Liver (tissue), 9 donors: ENCODE data around the gene PTPRN2. TPM values are rescaled to one million over a fixed set of nuclear protein-coding genes. Genes with fewer than 3 reads are reported as not detected.
"Not testable (repeated sequence)": the region's sequence is repeated elsewhere in the genome, so short reads cannot be mapped to it uniquely, and the experiment has no call there.

ENCODE experiments used
- DNase-seq: peaks from one replicate; pipeline ENCODE4 v3.0.0-alpha.2; 2017; ENCODE audit warnings: low spot score
- H3K27ac ChIP-seq, 2 donors: one replicate each; pipeline ENCODE4 v1.7.0; 2013; ENCODE audit warnings: inconsistent platforms in 2 of 2, low read length in 2 of 2, control low read depth in 1 of 2, low read depth in 1 of 2, mild to moderate bottlenecking in 1 of 2
- H3K27me3 ChIP-seq, 4 donors: one replicate each; pipeline versions ENCODE4 v1.6.1 to v1.7.0; 2013; ENCODE audit warnings: low read length in 3 of 4, inconsistent platforms in 1 of 4, mild to moderate bottlenecking in 1 of 4, moderate library complexity in 1 of 4; ENCODE audit not compliant: control insufficient read depth in 4 of 4, insufficient read depth in 4 of 4
- H3K36me3 ChIP-seq, 4 donors: one replicate each; pipeline versions ENCODE4 v1.6.1 to v1.7.0; 2013; ENCODE audit warnings: low read length in 3 of 4, mild to moderate bottlenecking in 3 of 4, low read depth in 1 of 4, moderate library complexity in 1 of 4; ENCODE audit not compliant: control insufficient read depth in 4 of 4, insufficient read depth in 3 of 4
- H3K4me1 ChIP-seq, 4 donors: one replicate each; pipeline versions ENCODE4 v1.6.1 to v1.7.0; 2013; ENCODE audit warnings: low read length in 3 of 4, mild to moderate bottlenecking in 3 of 4, moderate library complexity in 1 of 4; ENCODE audit not compliant: control insufficient read depth in 4 of 4, insufficient read depth in 4 of 4
- H3K4me3 ChIP-seq, 3 donors: one replicate each; pipeline versions ENCODE4 v1.6.1 to v1.7.0; 2013; ENCODE audit warnings: low read length in 3 of 3, control low read depth in 1 of 3, low read depth in 1 of 3, mild to moderate bottlenecking in 1 of 3
- H3K9ac ChIP-seq, 2 donors: one replicate each; pipeline ENCODE4 v1.7.0; 2013; ENCODE audit warnings: low read length in 2 of 2, mild to moderate bottlenecking in 2 of 2, moderate library complexity in 2 of 2, control low read depth in 1 of 2, low read depth in 1 of 2
- H3K9me3 ChIP-seq, 4 donors: one replicate each; pipeline versions ENCODE4 v1.6.1 to v1.7.0; 2013; ENCODE audit warnings: low read length in 3 of 4; ENCODE audit not compliant: control insufficient read depth in 4 of 4
- EGR1 ChIP-seq, 2 donors: IDR thresholded peaks; 2 replicates each; pipeline ENCODE4 v1.6.1; 2016 to 2018; ENCODE audit warnings: antibody characterized with exemption in 2 of 2, low read depth in 2 of 2
- GABPA ChIP-seq, 2 donors: IDR thresholded peaks in 1 of 2; conservative IDR thresholded peaks in 1 of 2; 2 replicates each; pipeline ENCODE4 v1.6.1; 2016; ENCODE audit warnings: antibody characterized with exemption in 2 of 2, mild to moderate bottlenecking in 1 of 2, moderate library complexity in 1 of 2
- RXRA ChIP-seq, 2 donors: IDR thresholded peaks; 2 replicates each; pipeline ENCODE4 v1.6.1; 2017 to 2018; ENCODE audit warnings: antibody characterized with exemption in 2 of 2, mild to moderate bottlenecking in 1 of 2
- YY1 ChIP-seq: IDR thresholded peaks from 2 replicates; pipeline ENCODE4 v1.6.1; 2016; ENCODE audit warnings: antibody characterized with exemption, mild to moderate bottlenecking
- WGBS: extraction: QIAGEN DNeasy Blood & Tissue Kit; methylation state at CpG from one replicate; pipeline ENCODE4 v1.1.7; 2013; 5-methylcytosine and 5-hydroxymethylcytosine counted together
- polyA plus RNA-seq, 2 donors: library from polyadenylated mRNA; stranded (reverse) in 1 of 2; unstranded in 1 of 2; fragments of 200-250 nt in 1 of 2; fragments of >200 nt in 1 of 2; fragmentation: Nextera tagmentation in 1 of 2; extraction: Ambion mirVana in 1 of 2; gene quantifications; one replicate each; pipeline versions ENCODE4 v1.2.1 to v1.2.3, GENCODE V29; 2013 to 2015
- total RNA-seq, 2 donors: library from RNA; depleted of rRNA; stranded (reverse); fragments of >200 nt; gene quantifications; one replicate each; pipeline ENCODE4 v1.2.3, GENCODE V29; 2014
- TF ChIP-seq, protein P1 (sequence below): IDR thresholded peaks from 2 replicates; pipeline ENCODE4 v1.6.1; 2016; ENCODE audit warnings: antibody characterized with exemption
- TF ChIP-seq, protein P2 (sequence below): fragments of 150-350 bp; IDR thresholded peaks from 2 replicates; pipeline ENCODE4 v1.5.1; 2017; ENCODE audit warnings: improper control_type of control experiment, low read depth, low read length; ENCODE audit not compliant: missing input control
- TF ChIP-seq, protein P3 (sequence below): IDR thresholded peaks from 2 replicates; pipeline ENCODE4 v1.6.1; 2016; ENCODE audit warnings: antibody characterized with exemption
- TF ChIP-seq, protein P4 (sequence below): IDR thresholded peaks from 2 replicates; pipeline ENCODE4 v1.6.1; 2016; ENCODE audit warnings: antibody characterized with exemption
- donor health status: healthy.
- donor health status: healthy.
- donor health status: healthy.
- donor health status: healthy.
- donor health status: healthy.

Gene PTPRN2
- total and polyA plus RNA-seq, 4 donors = 0.75 to 1.9 (median 1.1) TPM

DNA sequence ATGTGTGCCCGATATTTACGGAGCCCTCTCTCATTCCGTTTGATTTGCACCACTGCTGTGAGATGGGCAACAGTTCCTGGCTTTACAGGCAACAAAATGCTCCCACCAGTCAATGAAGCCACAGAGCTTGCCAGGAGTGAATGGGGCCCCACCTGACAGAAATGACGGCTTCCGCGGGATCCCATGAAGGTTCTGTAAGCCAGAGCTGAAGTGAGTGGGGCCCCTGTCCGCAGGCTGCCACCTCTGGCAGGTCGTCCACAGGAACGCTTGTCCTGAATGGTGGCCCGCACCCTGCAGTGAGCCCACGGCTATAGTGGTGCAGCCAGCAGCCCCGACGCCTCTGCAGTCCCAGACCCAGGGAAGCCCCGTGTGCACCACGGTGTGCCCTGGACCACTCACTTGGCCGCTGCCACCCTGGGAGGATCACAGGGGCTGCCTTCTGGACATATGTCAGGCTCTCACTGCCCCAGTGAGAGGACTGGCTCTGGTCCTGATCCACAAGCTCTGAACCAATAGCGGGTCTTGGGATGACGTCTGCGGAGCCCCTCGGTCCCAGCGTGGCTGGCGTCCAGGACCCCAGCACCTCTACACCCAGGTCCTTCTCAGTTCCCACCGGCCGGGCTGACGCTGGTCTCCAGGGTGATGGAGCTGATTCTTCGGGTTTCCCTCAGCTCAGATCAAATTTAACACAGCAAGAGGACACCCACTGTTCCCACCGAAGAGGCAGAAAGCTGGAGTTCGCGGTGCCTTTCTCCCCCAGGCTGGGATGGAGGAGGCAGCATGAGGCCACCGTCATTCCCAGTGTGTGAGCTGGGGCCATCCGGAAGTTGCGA lies 738.9 kb downstream of the PTPRN2 start:
- Histone ChIP-seq H3K27me3 (no peaks in the 10 kb centered on the region), H3K4me1 (peaks cover 0 to 7% (median 1%) of the 10 kb centered on the region in 4 donors), H3K27ac (no peak overlapping the region), H3K36me3 (no peaks in the 10 kb centered on the region), H3K9ac (no peak overlapping the region), H3K4me3 (no peak overlapping the region), H3K9me3 (no peaks in the 10 kb centered on the region)
- TF ChIP-seq, protein P1, sequence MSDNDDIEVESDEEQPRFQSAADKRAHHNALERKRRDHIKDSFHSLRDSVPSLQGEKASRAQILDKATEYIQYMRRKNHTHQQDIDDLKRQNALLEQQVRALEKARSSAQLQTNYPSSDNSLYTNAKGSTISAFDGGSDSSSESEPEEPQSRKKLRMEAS = no peak
- TF ChIP-seq, protein P2, sequence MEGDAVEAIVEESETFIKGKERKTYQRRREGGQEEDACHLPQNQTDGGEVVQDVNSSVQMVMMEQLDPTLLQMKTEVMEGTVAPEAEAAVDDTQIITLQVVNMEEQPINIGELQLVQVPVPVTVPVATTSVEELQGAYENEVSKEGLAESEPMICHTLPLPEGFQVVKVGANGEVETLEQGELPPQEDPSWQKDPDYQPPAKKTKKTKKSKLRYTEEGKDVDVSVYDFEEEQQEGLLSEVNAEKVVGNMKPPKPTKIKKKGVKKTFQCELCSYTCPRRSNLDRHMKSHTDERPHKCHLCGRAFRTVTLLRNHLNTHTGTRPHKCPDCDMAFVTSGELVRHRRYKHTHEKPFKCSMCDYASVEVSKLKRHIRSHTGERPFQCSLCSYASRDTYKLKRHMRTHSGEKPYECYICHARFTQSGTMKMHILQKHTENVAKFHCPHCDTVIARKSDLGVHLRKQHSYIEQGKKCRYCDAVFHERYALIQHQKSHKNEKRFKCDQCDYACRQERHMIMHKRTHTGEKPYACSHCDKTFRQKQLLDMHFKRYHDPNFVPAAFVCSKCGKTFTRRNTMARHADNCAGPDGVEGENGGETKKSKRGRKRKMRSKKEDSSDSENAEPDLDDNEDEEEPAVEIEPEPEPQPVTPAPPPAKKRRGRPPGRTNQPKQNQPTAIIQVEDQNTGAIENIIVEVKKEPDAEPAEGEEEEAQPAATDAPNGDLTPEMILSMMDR = no peak
- TF ChIP-seq EGR1 (IDR thresholded peaks at IDR 0.05; ENCODE audit: low read depth in 2 of 2) (no peak), RXRA (IDR thresholded peaks at IDR 0.05) (no peak), YY1 (no peak), GABPA (IDR thresholded peaks at IDR 0.05 in 1 of 2, conservative IDR thresholded peaks at IDR 0.05 in 1 of 2) (no peak)
- TF ChIP-seq, protein P3, sequence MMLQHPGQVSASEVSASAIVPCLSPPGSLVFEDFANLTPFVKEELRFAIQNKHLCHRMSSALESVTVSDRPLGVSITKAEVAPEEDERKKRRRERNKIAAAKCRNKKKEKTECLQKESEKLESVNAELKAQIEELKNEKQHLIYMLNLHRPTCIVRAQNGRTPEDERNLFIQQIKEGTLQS = no peak
- TF ChIP-seq, protein P4, sequence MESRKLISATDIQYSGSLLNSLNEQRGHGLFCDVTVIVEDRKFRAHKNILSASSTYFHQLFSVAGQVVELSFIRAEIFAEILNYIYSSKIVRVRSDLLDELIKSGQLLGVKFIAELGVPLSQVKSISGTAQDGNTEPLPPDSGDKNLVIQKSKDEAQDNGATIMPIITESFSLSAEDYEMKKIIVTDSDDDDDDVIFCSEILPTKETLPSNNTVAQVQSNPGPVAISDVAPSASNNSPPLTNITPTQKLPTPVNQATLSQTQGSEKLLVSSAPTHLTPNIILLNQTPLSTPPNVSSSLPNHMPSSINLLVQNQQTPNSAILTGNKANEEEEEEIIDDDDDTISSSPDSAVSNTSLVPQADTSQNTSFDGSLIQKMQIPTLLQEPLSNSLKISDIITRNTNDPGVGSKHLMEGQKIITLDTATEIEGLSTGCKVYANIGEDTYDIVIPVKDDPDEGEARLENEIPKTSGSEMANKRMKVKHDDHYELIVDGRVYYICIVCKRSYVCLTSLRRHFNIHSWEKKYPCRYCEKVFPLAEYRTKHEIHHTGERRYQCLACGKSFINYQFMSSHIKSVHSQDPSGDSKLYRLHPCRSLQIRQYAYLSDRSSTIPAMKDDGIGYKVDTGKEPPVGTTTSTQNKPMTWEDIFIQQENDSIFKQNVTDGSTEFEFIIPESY = no peak
- 90% methylated on average over 32 of the region's 32 CpGs for WGBS
- DNase-seq = no peak

DNA sequence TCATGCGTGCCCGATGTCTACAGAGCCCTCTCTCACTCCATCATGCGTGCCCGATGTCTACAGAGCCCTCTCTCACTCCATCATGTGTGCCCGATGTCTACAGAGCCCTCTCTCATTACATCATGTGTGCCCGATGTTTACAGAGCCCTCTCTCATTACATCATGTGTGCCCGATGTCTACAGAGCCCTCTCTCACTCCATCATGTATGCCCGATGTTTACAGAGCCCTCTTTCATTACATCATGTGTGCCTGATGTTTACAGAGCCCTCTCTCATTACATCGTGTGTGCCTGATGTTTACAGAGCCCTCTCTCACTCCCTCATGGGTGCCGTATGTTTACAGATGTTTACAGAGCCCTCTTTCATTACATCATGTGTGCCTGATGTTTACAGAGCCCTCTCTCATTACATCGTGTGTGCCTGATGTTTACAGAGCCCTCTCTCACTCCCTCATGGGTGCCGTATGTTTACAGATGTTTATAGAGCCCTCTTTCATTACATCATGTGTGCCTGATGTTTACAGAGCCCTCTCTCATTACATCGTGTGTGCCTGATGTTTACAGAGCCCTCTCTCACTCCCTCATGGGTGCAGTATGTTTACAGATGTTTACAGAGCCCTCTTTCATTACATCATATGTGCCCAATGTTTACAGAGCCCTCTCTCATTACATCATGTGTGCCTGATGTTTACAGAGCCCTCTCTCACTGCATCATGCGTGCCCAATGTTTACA lies 739.7 kb downstream of the PTPRN2 start:
- not testable (repeated sequence) for H3K4me1 ChIP-seq, H3K9me3 ChIP-seq, H3K36me3 ChIP-seq, H3K27ac ChIP-seq, H3K9ac ChIP-seq, H3K4me3 ChIP-seq, DNase-seq, H3K27me3 ChIP-seq
- WGBS = 68% methylated on average over 14 of the region's 14 CpGs

DNA sequence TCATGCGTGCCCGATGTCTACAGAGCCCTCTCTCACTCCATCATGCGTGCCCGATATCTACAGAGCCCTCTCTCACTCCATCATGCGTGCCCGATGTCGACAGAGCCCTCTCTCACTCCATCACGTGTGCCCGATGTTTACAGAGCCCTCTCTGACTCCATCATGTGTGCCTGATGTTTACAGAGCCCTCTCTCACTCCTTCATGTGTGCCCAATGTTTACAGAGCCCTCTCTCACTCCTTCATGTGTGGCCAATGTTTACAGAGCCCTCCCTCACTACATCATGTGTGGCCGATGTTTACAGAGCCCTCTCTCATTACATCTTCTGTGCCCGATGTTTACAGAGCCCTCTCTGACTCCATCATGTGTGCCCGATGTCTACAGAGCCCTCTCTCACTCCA lies 740.9 kb downstream of the PTPRN2 start:
- DNase-seq, H3K4me1 ChIP-seq, H3K9ac ChIP-seq, H3K27ac ChIP-seq, H3K27me3 ChIP-seq, H3K4me3 ChIP-seq, H3K36me3 ChIP-seq, H3K9me3 ChIP-seq: not testable (repeated sequence)
- WGBS = 86% methylated on average over 12 of the region's 12 CpGs
